ENCODE results near the gene PTDSS2. TPM values are rescaled to one million over a fixed set of nuclear protein-coding genes. Genes with fewer than 3 reads are reported as not detected.

The PTDSS2 gene
- total RNA-seq, 1 donor from 2014 or later, result 30.2 TPM

DNA sequence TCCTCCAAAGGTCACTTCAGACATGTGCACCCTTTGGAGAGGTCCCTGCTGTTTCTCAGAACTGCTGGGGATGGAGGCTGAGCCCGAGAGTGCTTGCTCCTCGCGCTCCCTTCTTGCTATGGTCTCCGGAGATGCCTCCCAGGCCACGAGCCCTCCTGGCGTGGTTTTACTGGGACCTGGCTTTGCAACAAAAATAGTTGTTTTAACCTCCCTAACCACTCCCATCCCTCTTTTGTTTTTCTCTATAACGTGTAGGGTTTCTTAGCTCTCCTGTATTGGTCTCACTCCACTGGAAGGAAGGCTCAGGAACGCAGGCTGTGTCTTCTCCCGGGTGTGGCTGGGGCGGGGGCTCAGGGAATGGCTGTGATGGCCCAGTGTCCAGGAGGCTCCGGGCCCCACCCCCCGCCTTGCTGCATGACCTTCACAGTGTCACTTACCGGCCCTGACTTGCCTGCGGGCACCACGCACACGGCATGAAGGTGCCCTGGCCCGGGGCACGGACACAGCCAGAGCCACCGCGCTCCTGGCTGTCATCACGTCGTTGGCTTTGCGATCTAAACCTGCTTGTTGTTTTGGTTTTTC, 5.6 kb downstream of the PTDSS2 start:
- DNase-seq, result peak; percentile 41
- peaks cover 48% of the 10 kb centered on the region for H3K4me1 ChIP-seq
- H3K36me3 ChIP-seq, result peaks cover 26% of the 10 kb centered on the region
- H3K4me3 ChIP-seq, result peak overlapping the region; percentile 9
- H3K9me3 ChIP-seq (replicated peaks), result no peaks in the 10 kb centered on the region
- intact Hi-C loops (cut with micrococcal nuclease), result no loop called here
- H3K27me3 ChIP-seq (ENCODE audit: low read depth), result no peaks in the 10 kb centered on the region
- TF ChIP-seq, protein P1, sequence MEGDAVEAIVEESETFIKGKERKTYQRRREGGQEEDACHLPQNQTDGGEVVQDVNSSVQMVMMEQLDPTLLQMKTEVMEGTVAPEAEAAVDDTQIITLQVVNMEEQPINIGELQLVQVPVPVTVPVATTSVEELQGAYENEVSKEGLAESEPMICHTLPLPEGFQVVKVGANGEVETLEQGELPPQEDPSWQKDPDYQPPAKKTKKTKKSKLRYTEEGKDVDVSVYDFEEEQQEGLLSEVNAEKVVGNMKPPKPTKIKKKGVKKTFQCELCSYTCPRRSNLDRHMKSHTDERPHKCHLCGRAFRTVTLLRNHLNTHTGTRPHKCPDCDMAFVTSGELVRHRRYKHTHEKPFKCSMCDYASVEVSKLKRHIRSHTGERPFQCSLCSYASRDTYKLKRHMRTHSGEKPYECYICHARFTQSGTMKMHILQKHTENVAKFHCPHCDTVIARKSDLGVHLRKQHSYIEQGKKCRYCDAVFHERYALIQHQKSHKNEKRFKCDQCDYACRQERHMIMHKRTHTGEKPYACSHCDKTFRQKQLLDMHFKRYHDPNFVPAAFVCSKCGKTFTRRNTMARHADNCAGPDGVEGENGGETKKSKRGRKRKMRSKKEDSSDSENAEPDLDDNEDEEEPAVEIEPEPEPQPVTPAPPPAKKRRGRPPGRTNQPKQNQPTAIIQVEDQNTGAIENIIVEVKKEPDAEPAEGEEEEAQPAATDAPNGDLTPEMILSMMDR (IDR thresholded peaks at IDR 0.05; ENCODE audit: borderline replicate concordance), result no peak
- H3K27ac ChIP-seq (replicated peaks), result peak overlapping the region; percentile 80

DNA sequence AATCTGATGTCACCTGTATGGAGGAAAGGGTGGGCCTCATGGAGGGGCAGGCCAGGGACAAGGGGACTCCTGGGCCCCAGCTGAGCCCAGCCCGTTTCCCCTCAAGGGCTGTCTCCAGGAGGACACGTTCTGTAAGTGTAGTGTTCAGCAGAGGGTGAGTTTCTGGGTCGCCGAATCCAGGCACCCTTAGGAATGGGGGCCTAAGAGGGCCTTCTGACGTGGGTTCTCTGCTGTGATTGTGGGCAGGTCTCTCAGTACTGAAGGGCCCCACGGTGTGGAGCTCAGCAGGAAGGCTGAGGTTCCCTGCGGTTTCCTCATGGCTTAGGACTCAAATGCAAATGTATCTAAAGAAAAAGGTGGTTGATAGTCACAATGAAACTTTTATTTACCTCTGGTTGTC, 6.5 kb downstream of the PTDSS2 start:
- no peak for DNase-seq
- TF ChIP-seq, protein P1 (IDR thresholded peaks at IDR 0.05; ENCODE audit: borderline replicate concordance), result no peak
- Histone ChIP-seq H3K27ac (replicated peaks) (peak overlapping the region; percentile 80), H3K36me3 (peaks cover 26% of the 10 kb centered on the region), H3K4me1 (peaks cover 48% of the 10 kb centered on the region), H3K9me3 (replicated peaks) (no peaks in the 10 kb centered on the region), H3K27me3 (ENCODE audit: low read depth) (no peaks in the 10 kb centered on the region), H3K4me3 (no peak overlapping the region)
- intact Hi-C loops (cut with micrococcal nuclease), result no loop called here

DNA sequence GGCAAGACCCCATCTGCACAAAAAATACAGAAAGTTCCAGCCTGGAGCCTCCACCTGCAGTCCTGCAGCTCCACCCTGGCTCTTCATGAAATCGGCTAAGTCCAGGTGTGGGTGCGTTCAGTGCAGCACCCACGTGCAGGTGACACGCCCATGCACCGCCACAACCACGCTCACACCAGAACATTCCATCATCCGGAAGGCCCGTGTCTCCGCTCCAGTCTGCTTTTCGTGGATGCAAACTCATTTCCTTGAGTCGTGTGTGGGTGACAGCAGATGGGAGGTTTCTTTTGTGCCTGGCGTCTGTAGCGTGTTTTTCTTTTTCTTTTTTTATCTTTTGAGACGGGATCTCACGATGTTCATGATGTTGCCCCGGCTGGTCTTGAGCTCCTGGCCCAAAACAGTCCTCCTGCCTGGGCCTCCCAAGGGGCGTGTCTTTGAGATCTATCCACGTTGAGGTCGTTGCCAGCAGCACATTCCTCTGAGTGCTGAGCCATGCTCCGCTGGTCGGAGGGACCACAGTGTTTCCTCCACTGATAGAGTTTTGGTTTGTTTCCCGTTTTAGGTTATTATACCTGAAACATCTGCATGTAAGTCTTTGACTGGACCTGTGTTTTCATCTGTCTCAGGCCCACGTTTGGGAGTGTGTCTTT, 7.2 kb downstream of the PTDSS2 start:
- TF ChIP-seq, protein P1 (IDR thresholded peaks at IDR 0.05; ENCODE audit: borderline replicate concordance), result no peak
- Histone ChIP-seq H3K36me3 (peaks cover 25% of the 10 kb centered on the region), H3K27ac (replicated peaks) (no peak overlapping the region), H3K4me1 (peaks cover 48% of the 10 kb centered on the region), H3K4me3 (no peak overlapping the region), H3K27me3 (ENCODE audit: low read depth) (no peaks in the 10 kb centered on the region), H3K9me3 (replicated peaks) (no peaks in the 10 kb centered on the region)
- intact Hi-C loops (cut with micrococcal nuclease), result no loop called here
- DNase-seq, result no peak

DNA sequence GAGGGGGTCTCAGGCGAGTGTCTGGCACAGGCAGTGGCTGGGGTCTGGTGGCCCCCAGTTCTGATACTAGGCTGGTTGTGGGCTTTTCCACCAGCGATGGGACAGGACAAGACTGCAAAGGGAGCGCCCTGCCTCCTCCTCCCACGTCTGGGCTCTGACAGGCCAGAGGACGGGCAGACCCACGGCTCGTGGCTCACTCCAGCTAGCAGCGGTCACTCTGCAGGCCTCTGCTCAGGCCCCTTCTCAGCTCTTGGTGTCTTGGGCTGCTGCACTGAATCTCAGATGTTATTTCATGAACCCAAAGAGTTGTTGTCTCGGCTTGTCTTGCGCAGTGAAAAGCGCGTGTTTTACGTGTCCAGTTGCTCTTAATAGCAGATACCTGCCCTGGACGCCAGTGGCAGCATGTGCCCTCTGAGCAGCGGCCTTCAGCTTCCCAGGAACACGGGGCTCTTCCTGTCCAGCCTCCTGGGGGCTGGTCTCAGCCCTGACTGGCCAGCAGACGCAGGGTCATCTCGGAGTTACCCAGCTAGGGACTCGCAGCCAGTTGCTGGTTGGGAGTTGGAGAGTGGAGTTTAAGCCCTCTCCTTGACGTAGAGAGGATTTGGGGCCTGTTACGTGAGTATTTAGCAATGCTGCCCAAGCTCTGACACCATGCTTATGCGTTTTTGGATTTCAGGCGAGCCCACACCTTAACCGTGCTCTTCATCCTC, 9.6 kb downstream of the PTDSS2 start:
- Histone ChIP-seq H3K27ac (replicated peaks) (peak overlapping the region; percentile 89), H3K4me1 (peaks cover 52% of the 10 kb centered on the region), H3K4me3 (peak overlapping the region; percentile 61), H3K36me3 (peaks cover 12% of the 10 kb centered on the region), H3K27me3 (ENCODE audit: low read depth) (no peaks in the 10 kb centered on the region), H3K9me3 (replicated peaks) (no peaks in the 10 kb centered on the region)
- peak; percentile 16 for DNase-seq
- TF ChIP-seq, protein P1 (IDR thresholded peaks at IDR 0.05; ENCODE audit: borderline replicate concordance), result no peak
- intact Hi-C loops (cut with micrococcal nuclease), result no loop called here

DNA sequence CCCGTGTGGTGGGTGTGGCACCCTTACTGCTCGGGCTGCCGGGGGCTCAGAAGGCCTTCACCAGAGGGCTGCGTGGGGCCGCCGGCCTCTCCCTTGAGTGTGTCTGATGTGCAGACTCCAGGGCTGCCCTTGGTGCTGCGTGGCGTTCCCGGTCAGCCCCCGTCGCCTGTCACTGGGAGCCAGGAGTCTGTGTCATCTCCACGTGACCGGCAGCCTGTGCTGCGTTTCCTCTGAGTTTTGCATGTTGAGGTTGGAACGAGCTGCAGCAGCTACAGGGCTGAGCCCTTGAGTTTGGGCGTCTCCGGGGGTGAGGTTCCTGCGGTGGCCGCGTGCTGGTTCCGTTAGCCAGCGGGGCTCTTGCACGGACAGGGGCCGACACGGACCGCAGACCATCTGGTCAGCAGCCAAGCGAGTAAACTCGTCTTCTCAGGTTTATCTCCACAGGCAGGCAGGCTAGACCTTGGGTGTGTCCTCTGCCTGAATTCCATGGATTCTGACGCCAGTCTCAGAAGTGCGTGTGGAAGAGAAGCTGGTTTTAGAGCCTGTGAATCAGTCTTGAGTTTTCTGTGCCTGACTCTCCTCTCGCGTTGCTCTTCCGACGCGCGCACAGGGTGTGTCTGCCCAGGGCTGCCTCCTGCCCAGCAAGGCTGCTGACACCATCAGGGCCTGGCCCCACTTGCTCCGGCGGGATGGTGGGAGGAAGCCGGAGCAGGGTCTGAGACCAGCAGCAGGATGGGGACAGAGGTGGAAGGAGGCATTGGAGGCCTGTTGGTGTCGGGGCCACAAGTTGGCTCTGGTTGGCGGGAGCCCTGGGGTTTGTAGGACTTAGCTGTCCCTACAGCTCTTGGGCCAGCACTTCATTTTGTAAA, 10.5 kb downstream of the PTDSS2 start:
- H3K4me3 ChIP-seq, result peak overlapping the region; percentile 61
- DNase-seq, result peak; percentile 73
- peaks cover 45% of the 10 kb centered on the region for H3K4me1 ChIP-seq
- intact Hi-C loops (cut with micrococcal nuclease), result no loop called here
- H3K27me3 ChIP-seq (ENCODE audit: low read depth), result no peaks in the 10 kb centered on the region
- TF ChIP-seq, protein P1 (IDR thresholded peaks at IDR 0.05; ENCODE audit: borderline replicate concordance), result no peak
- peak overlapping the region; percentile 89 for H3K27ac ChIP-seq (replicated peaks)
- H3K9me3 ChIP-seq (replicated peaks), result no peaks in the 10 kb centered on the region
- peaks cover 19% of the 10 kb centered on the region for H3K36me3 ChIP-seq

Measured in left ventricle myocardium inferior (tissue), 1 donor.